Stimulated activated CD8-positive, alpha-beta memory T cell treated with anti-CD3 and anti-CD28 coated beads, Interleukin-15, amount 100 ng/mL, for 1 hour (primary cell): Measurements from ENCODE around the gene SRY.
"Not testable (repeated sequence)": the region's sequence is repeated elsewhere in the genome, so short reads cannot be mapped to it uniquely, and the experiment has no call there.

ENCODE experiments used
- DNase-seq: peaks from one replicate; pipeline ENCODE4 v3.0.0-alpha.2; 2020; ENCODE audit warnings: low read depth

Gene SRY

GRCh38 chrY:2787600-2787999 lies at the start of gene SRY:
Gene SRY, minus strand, starts transcription at chrY:2787682. Its CDS starts 79 bp downstream, at chrY:2787603.
- DNase-seq: no peak

GRCh38 chrY:2837078-2837477 lies 49.6 kb upstream of the SRY start:
- no peak for DNase-seq

- no peak for DNase-seq
Observed at GRCh38 chrY:2835230-2835629, 47.7 kb upstream of the SRY start.

- no peak for DNase-seq
Observed at GRCh38 chrY:2828497-2828896, 41.0 kb upstream of the SRY start.

GRCh38 chrY:2824471-2824870 lies 37.0 kb upstream of the SRY start:
- DNase-seq: no peak

GRCh38 chrY:2817146-2817896 lies 29.8 kb upstream of the SRY start:
- DNase-seq: not testable (repeated sequence)

GRCh38 chrY:2800246-2800645 lies 12.8 kb upstream of the SRY start:
- DNase-seq: no peak

GRCh38 chrY:2797991-2798390 lies 10.5 kb upstream of the SRY start:
- no peak for DNase-seq

GRCh38 chrY:2796977-2797523 lies 9.6 kb upstream of the SRY start:
- no peak for DNase-seq

- DNase-seq: no peak
Observed at GRCh38 chrY:2789756-2790155, 2.3 kb upstream of the SRY start.

GRCh38 chrY:2786876-2787512 lies 488 bp downstream of the SRY start:
- DNase-seq: no peak
